Esophagus muscularis mucosa (tissue), 4 donors: ENCODE results near the gene INSC. TPM values are rescaled to one million over a fixed set of nuclear protein-coding genes. Genes with fewer than 3 reads are reported as not detected.
A peak's percentile ranks its signal among the peaks of the same experiment; 100 is the strongest.

Experiments
- DNase-seq: peaks from one replicate; pipeline ENCODE4 v3.0.0-alpha.2; 2017; ENCODE audit errors: extremely low spot score
- H3K27ac ChIP-seq, 4 donors: fragments of 200-600 bp; sonication (generic); replicated peaks in 1 of 4; 1 replicate in 3 of 4; 2 replicates in 1 of 4; pipeline ENCODE4 v1.5.1; 2016 to 2019; ENCODE audit warnings: mild to moderate bottlenecking in 1 of 4
- H3K27me3 ChIP-seq, 4 donors: fragments of 200-600 bp; sonication (generic); one replicate each; pipeline versions ENCODE4 v1.5.1 to v1.6.0; 2016 to 2019
- H3K36me3 ChIP-seq, 4 donors: fragments of 200-600 bp; sonication (generic); one replicate each; pipeline ENCODE4 v1.5.1; 2016 to 2019
- H3K4me1 ChIP-seq, 4 donors: fragments of 200-600 bp; sonication (generic); one replicate each; pipeline ENCODE4 v1.5.1; 2016 to 2019
- H3K4me3 ChIP-seq, 4 donors: fragments of 200-600 bp; sonication (generic); 1 replicate in 2 of 4; 2 replicates in 2 of 4; pipeline ENCODE4 v1.5.1; 2016 to 2019; ENCODE audit warnings: mild to moderate bottlenecking in 4 of 4, moderate library complexity in 1 of 4
- H3K9me3 ChIP-seq, 4 donors: fragments of 200-600 bp; sonication (generic); 1 replicate in 3 of 4; 2 replicates in 1 of 4; pipeline ENCODE4 v1.5.1; 2016 to 2019
- EP300 ChIP-seq: sonication (generic); formaldehyde crosslinking; IDR thresholded peaks from one replicate; pipeline ENCODE4 v1.6.1; 2017; ENCODE audit warnings: antibody characterized with exemption
- POLR2A ChIP-seq: fragments of 450-650 bp; IDR thresholded peaks from one replicate; pipeline ENCODE4 v1.6.1; 2017; ENCODE audit warnings: antibody characterized with exemption, moderate library complexity, mild to moderate bottlenecking, low read depth
- POLR2AphosphoS5 ChIP-seq, 2 donors: sonication (generic); formaldehyde crosslinking; IDR thresholded peaks; one replicate each; pipeline ENCODE4 v1.6.1; 2017; ENCODE audit warnings: antibody characterized with exemption in 2 of 2
- WGBS: methylation state at CpG from one replicate; pipeline ENCODE4 v1.1.5; 2018; 5-methylcytosine and 5-hydroxymethylcytosine counted together
- intact Hi-C: fragments of 100-400 bp; cut with DNase I; formaldehyde crosslinking; loops from one replicate; pipeline ENCODE4 v1.15.1; 2023
- total RNA-seq, 4 donors: library from RNA; depleted of rRNA; stranded (reverse); fragments of >200 nt; gene quantifications; one replicate each; pipeline versions ENCODE4 v1.1.0 to v1.2.1, GENCODE V29; 2016
- TF ChIP-seq, protein P1 (sequence below), 3 experiments: fragments of 200-600 bp in 2 of 3; fragments of 450-650 bp in 1 of 3; sonication (generic) in 2 of 3; IDR thresholded peaks; one replicate each; pipeline ENCODE4 v1.5.1; 2017 to 2019; ENCODE audit warnings: antibody characterized with exemption in 3 of 3, mild to moderate bottlenecking in 2 of 3, moderate library complexity in 1 of 3

The INSC gene
- total RNA-seq, 4 donors from 2014 or later, result 1.7 to 3.1 (median 2.6) TPM

DNA sequence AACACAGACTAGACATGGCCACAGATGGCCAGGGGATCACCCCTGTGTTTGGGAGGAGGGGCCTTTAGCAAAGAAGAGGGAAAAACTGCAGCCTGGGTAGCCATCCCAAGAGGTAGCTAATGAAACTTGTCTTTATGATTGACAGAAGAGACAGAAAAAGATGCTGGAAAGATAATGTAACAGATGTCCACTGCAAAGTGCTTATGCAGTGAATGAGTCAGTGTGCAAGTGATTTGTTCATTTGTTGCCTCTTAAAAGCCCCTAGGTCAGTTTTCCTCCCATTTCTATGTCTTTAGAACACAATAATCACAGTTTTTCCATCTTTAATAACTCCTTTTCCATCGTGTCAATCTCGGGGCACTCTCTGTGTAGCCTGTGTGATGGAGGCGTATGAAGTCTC, 57.2 kb downstream of the INSC start:
- Histone ChIP-seq H3K36me3 (no peaks in the 10 kb centered on the region), H3K4me3 (no peak overlapping the region), H3K27me3 (no peaks in the 10 kb centered on the region), H3K27ac (no peak overlapping the region), H3K9me3 (no peaks in the 10 kb centered on the region), H3K4me1 (no peaks in the 10 kb centered on the region)
- TF ChIP-seq POLR2AphosphoS5 (IDR thresholded peaks at IDR 0.05) (no peak), POLR2A (no peak), EP300 (no peak)
- TF ChIP-seq, protein P1, sequence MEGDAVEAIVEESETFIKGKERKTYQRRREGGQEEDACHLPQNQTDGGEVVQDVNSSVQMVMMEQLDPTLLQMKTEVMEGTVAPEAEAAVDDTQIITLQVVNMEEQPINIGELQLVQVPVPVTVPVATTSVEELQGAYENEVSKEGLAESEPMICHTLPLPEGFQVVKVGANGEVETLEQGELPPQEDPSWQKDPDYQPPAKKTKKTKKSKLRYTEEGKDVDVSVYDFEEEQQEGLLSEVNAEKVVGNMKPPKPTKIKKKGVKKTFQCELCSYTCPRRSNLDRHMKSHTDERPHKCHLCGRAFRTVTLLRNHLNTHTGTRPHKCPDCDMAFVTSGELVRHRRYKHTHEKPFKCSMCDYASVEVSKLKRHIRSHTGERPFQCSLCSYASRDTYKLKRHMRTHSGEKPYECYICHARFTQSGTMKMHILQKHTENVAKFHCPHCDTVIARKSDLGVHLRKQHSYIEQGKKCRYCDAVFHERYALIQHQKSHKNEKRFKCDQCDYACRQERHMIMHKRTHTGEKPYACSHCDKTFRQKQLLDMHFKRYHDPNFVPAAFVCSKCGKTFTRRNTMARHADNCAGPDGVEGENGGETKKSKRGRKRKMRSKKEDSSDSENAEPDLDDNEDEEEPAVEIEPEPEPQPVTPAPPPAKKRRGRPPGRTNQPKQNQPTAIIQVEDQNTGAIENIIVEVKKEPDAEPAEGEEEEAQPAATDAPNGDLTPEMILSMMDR (IDR thresholded peaks at IDR 0.05), result no peak
- 80% methylated on average over 3 of the region's 3 CpGs for WGBS
- intact Hi-C loops, result no loop called here
- no peak for DNase-seq

DNA sequence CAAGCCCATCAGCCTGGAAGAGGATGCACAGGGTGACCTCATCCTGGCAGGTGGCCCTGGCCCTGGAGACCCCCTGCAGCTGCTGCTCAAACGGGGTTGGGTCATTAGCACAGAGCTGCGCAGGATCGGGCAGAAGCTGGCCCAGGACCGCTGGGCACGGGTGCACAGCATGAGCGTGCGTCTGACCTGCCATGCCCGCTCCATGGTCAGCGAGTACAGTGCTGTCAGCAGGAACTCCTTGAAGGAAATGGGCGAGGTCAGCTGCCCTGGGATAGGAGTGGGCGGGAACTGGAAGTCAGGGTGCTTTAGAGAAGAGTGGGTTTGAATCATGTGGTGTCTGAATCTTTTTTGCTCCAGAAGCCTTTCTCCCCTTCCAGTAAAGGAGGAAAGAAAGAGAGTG, 61.1 kb downstream of the INSC start:
- no peaks in the 10 kb centered on the region for H3K27me3 ChIP-seq
- no peak overlapping the region for H3K27ac ChIP-seq
- WGBS, result 80% methylated on average over 2 of the region's 11 CpGs
- no peaks in the 10 kb centered on the region for H3K36me3 ChIP-seq
- intact Hi-C loops, result no loop called here
- no peak overlapping the region for H3K4me3 ChIP-seq
- H3K9me3 ChIP-seq, result no peaks in the 10 kb centered on the region
- H3K4me1 ChIP-seq, result no peaks in the 10 kb centered on the region
- DNase-seq, result no peak
- TF ChIP-seq POLR2AphosphoS5 (IDR thresholded peaks at IDR 0.05) (no peak), EP300 (no peak), POLR2A (no peak)
- TF ChIP-seq, protein P1 (IDR thresholded peaks at IDR 0.05), result no peak

DNA sequence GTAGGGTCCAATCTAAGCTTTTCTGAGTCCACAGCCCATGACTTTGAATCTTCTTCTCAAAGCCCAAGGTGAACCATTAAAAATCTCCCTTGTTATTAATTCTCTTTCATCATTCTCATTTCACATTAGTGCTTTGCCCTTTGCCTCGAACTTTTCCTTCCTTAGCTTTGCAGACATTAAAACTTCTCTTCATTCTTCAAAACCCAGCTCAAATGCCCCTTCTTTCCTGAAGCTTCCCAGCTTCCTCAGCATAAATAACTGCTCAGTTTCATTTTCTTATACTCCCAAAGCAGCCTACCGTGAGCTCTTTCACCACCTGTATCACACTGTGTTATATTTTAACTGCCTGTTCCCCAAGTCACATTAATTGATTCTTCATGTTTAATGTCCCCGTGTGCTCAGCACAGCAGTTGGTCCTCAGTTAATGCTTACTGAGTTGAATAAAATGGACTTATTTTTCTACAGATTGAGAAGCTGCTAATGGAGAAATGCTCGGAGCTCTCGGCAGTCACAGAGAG, 62.0 kb downstream of the INSC start:
- Histone ChIP-seq H3K27me3 (no peaks in the 10 kb centered on the region), H3K9me3 (no peaks in the 10 kb centered on the region), H3K4me1 (no peaks in the 10 kb centered on the region), H3K4me3 (no peak overlapping the region), H3K27ac (no peak overlapping the region), H3K36me3 (no peaks in the 10 kb centered on the region)
- intact Hi-C loops, result no loop called here
- TF ChIP-seq, protein P1 (IDR thresholded peaks at IDR 0.05), result no peak
- no peak for TF ChIP-seq EP300
- TF ChIP-seq POLR2AphosphoS5 (IDR thresholded peaks at IDR 0.05), result no peak
- TF ChIP-seq POLR2A, result no peak
- WGBS, result 84% methylated on average over 5 of the region's 5 CpGs
- no peak for DNase-seq

- H3K36me3 ChIP-seq, result no peaks in the 10 kb centered on the region
- intact Hi-C loops, result no loop called here
- no peaks in the 10 kb centered on the region for H3K4me1 ChIP-seq
- no peak overlapping the region for H3K27ac ChIP-seq
- no peaks in the 10 kb centered on the region for H3K9me3 ChIP-seq
- 91% methylated on average over 2 of the region's 2 CpGs for WGBS
- no peak for DNase-seq
- no peak for TF ChIP-seq POLR2AphosphoS5 (IDR thresholded peaks at IDR 0.05)
- TF ChIP-seq, protein P1 (IDR thresholded peaks at IDR 0.05), result no peak
- no peak for TF ChIP-seq EP300
- TF ChIP-seq POLR2A, result no peak
- H3K27me3 ChIP-seq, result no peaks in the 10 kb centered on the region
- H3K4me3 ChIP-seq, result no peak overlapping the region
Measured at GRCh38 chr11:15177491-15177890, 62.8 kb downstream of the INSC start.

- intact Hi-C loops, result no loop called here
- TF ChIP-seq, protein P1 (IDR thresholded peaks at IDR 0.05), result no peak
- TF ChIP-seq POLR2AphosphoS5 (IDR thresholded peaks at IDR 0.05) (no peak), EP300 (no peak), POLR2A (no peak)
- 83% methylated on average over 3 of the region's 3 CpGs for WGBS
Measured at GRCh38 chr11:15178214-15178613, 63.5 kb downstream of the INSC start.

More at GRCh38 chr11:15178214-15178613, 63.5 kb downstream of the INSC start:
- no peaks in the 10 kb centered on the region for H3K36me3 ChIP-seq
- no peaks in the 10 kb centered on the region for H3K27me3 ChIP-seq
- H3K4me3 ChIP-seq, result no peak overlapping the region
- DNase-seq, result peak; percentile 68
- no peaks in the 10 kb centered on the region for H3K4me1 ChIP-seq
- H3K27ac ChIP-seq, result no peak overlapping the region
- no peaks in the 10 kb centered on the region for H3K9me3 ChIP-seq
